ENCODE data around the gene TGFA.

TGFA gene

DNA sequence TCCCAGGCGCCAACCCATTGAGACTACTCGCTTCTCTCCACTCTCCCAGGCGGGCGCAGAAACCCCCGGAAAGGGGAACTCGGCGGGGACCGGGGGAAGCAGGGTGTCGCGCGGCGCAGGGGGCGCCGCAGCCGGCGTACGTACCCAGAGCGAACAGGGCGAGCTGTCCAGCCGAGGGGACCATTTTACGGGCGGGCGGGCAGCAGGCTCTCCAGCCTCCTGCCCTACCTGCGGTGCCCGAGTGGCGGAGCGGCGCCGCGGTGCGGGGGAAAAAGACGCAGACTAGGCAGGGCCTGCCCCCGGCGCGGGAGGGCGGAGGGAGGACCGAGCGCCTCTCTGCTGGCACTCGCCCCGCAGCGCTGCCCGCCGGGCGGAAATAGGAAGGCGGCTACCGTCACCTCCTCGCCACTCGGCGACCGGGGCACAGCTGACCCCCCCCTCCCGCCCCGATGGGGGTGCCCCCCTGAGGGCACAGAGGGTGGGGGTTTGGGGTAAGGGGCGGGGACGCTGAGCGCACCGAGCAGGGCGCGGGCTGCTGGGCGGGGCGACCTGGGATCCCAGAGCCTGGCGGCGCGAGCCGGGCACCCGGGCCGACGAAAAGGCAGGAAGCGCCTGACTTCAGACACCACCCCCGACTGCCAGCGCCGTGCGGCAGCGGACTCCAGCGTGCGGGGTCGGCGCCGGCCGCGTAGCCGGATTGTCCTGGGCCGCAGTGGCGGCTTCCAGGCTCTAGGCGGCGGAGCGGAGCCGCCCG, at the start of gene TGFA:
TSS of gene TGFA (minus strand) at position 243 of the 754 bp plus-strand sequence. CDS start at position 184, 59 bp downstream.
- peaks cover 30% of the 10 kb centered on the region for H3K4me1 Mint-ChIP-seq (ENCODE audit: low read depth)
- H3K27me3 Mint-ChIP-seq = peaks cover 25% of the 10 kb centered on the region
- no peaks in the 10 kb centered on the region for H3K9me3 Mint-ChIP-seq
- no peaks in the 10 kb centered on the region for H3K36me3 Mint-ChIP-seq (ENCODE audit: low read depth)
- H3K4me3 Mint-ChIP-seq = peak within 1 kb of the TSS; percentile 80
- H3K27ac Mint-ChIP-seq = peak within 1 kb of the TSS; percentile 66
- DNase-seq = peak; percentile 84

- peaks cover 6% of the 10 kb centered on the region for H3K27me3 Mint-ChIP-seq
- no peak for DNase-seq
- H3K36me3 Mint-ChIP-seq (ENCODE audit: low read depth) = no peaks in the 10 kb centered on the region
These were observed 49.4 kb upstream of the TGFA start for GRCh38 chr2:70603066-70603465.

DNA sequence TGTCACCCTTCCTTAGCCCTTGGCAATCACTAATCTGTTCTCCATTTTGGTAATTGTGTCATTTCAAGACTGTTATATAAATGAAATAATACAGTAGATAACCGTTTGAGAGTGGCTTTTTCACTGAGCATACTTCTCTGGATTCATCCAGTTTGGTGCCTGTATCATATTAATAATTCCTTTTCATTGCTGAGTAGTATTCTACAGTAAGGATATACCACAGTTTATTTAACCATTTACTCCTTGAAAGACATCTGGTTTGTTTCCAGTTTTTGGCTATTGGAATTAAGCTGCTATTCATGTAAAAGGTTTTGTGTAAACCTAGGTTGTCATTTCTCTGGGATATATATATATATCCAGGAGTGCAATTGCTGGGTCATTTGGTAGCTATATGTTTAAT, 44.6 kb upstream of the TGFA start:
- no peaks in the 10 kb centered on the region for H3K9me3 Mint-ChIP-seq
- no peak for DNase-seq
- peaks cover 2% of the 10 kb centered on the region for H3K4me1 Mint-ChIP-seq (ENCODE audit: low read depth)
- no peak overlapping the region for H3K4me3 Mint-ChIP-seq
- H3K27ac Mint-ChIP-seq = no peak overlapping the region
- H3K27me3 Mint-ChIP-seq = no peaks in the 10 kb centered on the region
- H3K36me3 Mint-ChIP-seq (ENCODE audit: low read depth) = no peaks in the 10 kb centered on the region

More at GRCh38 chr2:70603066-70603465, 49.4 kb upstream of the TGFA start:
- Mint-ChIP-seq H3K4me1 (ENCODE audit: low read depth) (peaks cover 6% of the 10 kb centered on the region), H3K9me3 (no peaks in the 10 kb centered on the region), H3K27ac (no peak overlapping the region), H3K4me3 (no peak overlapping the region)

DNA sequence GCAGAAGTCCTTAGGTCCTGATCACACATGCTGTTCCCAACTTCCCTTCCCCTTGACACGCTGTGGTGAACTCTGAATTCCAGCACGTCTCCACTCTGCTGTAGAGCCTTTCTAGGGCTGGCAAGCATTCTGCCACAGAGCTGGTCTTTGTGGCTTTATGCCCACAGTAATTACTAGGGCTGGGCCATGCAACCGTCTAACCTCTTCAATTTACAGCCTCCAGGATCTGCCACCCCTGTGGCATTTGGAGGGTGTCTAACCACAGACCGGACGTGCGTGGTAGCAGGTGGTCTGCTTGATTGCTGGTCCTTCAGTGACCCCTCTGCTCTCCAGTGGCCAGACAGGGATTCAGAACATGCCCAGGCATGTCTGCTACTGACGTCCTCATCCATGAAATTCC, 43.1 kb upstream of the TGFA start:
- Mint-ChIP-seq H3K4me1 (ENCODE audit: low read depth) (no peaks in the 10 kb centered on the region), H3K27me3 (no peaks in the 10 kb centered on the region), H3K36me3 (ENCODE audit: low read depth) (no peaks in the 10 kb centered on the region), H3K4me3 (no peak overlapping the region), H3K27ac (no peak overlapping the region), H3K9me3 (no peaks in the 10 kb centered on the region)
- no peak for DNase-seq

DNA sequence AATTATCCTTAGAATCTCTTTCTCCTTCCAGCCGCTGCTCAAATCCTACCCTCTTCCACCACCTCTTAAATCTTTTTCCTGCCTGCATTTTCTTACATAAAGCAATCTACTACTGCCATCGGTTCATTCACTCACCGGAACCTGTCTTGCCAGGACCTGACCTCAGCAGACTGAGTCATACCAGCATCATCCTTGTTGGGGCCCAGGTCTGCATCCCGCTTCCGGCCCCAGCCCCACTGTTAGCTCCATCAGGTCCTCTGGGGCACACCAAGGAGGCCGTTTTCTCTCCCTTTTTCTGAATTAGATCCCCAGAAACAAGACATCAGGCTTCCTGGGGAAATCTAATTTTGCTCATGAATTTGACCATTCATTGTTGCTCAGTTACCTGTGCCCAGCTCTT, 42.7 kb upstream of the TGFA start:
- Mint-ChIP-seq H3K4me3 (no peak overlapping the region), H3K4me1 (ENCODE audit: low read depth) (no peaks in the 10 kb centered on the region), H3K27me3 (no peaks in the 10 kb centered on the region), H3K9me3 (no peaks in the 10 kb centered on the region), H3K36me3 (ENCODE audit: low read depth) (no peaks in the 10 kb centered on the region), H3K27ac (no peak overlapping the region)
- DNase-seq = no peak

DNA sequence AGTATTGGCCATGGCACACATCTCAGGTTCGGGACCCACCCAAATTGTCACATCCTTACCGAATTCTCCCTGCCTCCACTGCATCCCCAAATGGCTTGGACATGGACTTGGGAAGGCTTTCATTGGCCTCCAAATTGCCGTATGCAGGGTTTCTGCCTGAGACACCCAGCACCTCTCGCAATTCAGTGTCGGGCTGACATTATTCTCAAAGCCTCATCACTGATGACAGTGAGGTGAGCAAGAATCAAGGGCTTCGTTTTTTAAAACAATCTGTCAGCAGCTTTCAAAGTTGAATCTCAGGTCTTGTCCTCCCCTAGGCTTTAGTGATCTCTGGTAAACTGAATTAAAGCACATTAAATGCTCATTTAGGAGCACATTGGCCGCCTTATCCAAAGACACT, 29.5 kb upstream of the TGFA start:
- H3K27me3 Mint-ChIP-seq = no peaks in the 10 kb centered on the region
- H3K9me3 Mint-ChIP-seq = no peaks in the 10 kb centered on the region
- no peak overlapping the region for H3K4me3 Mint-ChIP-seq
- DNase-seq = no peak
- H3K27ac Mint-ChIP-seq = no peak overlapping the region
- peaks cover 3% of the 10 kb centered on the region for H3K4me1 Mint-ChIP-seq (ENCODE audit: low read depth)
- no peaks in the 10 kb centered on the region for H3K36me3 Mint-ChIP-seq (ENCODE audit: low read depth)

- no peak for DNase-seq
- H3K27me3 Mint-ChIP-seq = peaks cover 6% of the 10 kb centered on the region
- no peaks in the 10 kb centered on the region for H3K36me3 Mint-ChIP-seq (ENCODE audit: low read depth)
- H3K4me1 Mint-ChIP-seq (ENCODE audit: low read depth) = peaks cover 3% of the 10 kb centered on the region
- no peak overlapping the region for H3K27ac Mint-ChIP-seq
- no peak overlapping the region for H3K4me3 Mint-ChIP-seq
- no peaks in the 10 kb centered on the region for H3K9me3 Mint-ChIP-seq
These were observed 26.7 kb upstream of the TGFA start for GRCh38 chr2:70580352-70580751.

DNA sequence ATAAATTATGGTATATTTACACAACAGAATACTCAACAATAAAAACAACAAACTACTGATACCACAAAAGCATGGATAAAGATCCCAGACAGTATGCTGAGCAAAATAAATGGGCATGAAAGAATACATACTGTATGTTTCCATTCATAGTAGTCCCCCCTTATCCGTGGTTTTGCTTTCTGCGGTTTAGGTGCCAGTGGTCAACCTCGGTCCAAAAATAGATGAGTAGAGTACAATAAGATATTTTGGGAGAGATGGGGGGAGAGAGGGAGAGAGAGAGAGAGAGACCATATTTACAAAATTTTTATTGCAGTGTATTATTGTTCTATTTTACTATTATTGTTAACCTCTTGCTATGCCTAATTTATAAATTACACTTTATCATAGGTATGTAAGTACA, 21.0 kb upstream of the TGFA start:
- H3K9me3 Mint-ChIP-seq = no peaks in the 10 kb centered on the region
- no peak overlapping the region for H3K27ac Mint-ChIP-seq
- H3K4me1 Mint-ChIP-seq (ENCODE audit: low read depth) = peaks cover 2% of the 10 kb centered on the region
- peaks cover 25% of the 10 kb centered on the region for H3K27me3 Mint-ChIP-seq
- no peak for DNase-seq
- H3K36me3 Mint-ChIP-seq (ENCODE audit: low read depth) = no peaks in the 10 kb centered on the region
- H3K4me3 Mint-ChIP-seq = no peak overlapping the region

DNA sequence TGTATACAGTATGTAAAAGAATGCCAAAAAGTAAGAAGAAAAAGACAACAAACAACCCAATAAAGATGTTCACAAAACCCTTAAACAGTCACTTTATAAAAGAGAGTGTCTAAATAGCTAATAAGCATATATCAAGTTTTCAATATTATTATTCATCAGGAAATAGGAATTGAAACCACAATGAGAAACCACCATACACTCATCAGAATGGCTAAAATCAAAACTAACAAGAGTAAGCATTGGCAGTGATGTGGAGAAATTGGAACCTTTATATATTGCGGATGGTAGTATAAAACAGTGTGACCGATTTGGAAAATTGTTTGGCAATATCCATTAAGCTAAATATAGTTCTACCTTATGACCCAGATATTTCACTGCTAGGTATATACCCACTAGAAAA, 20.5 kb upstream of the TGFA start:
- peaks cover 25% of the 10 kb centered on the region for H3K27me3 Mint-ChIP-seq
- H3K9me3 Mint-ChIP-seq = no peaks in the 10 kb centered on the region
- H3K27ac Mint-ChIP-seq = no peak overlapping the region
- no peaks in the 10 kb centered on the region for H3K36me3 Mint-ChIP-seq (ENCODE audit: low read depth)
- H3K4me1 Mint-ChIP-seq (ENCODE audit: low read depth) = peaks cover 2% of the 10 kb centered on the region
- DNase-seq = no peak
- no peak overlapping the region for H3K4me3 Mint-ChIP-seq

DNA sequence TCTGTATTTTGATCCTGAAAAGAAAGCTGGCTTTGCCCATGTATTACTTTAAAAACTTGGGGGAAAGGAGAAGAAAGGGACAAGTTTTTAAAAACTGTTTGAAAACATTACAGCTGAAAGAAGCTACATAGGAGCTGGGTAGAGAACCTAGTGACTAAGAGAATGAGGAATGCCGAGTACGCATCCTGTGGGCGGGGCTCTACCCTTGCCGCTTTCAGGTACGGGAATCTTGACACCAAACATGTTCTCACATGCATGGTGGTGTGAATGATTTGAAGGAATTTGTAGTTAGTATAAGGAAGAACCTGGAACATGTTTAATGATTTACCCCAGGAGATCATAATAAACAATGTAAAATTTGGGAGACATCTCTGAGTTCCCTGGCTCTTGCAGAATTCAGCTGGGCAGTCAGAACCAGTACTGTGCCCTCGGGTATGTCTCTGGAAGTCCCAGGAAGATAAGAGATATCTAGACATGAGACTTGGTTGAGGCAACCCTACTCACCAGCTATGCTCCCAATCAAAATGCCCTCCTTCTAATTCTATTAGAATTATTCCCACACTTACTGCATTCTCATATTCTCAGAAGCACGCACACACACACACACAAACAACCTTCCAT, 16.5 kb upstream of the TGFA start:
- no peak overlapping the region for H3K27ac Mint-ChIP-seq
- H3K9me3 Mint-ChIP-seq = no peaks in the 10 kb centered on the region
- DNase-seq = no peak
- no peaks in the 10 kb centered on the region for H3K36me3 Mint-ChIP-seq (ENCODE audit: low read depth)
- no peak overlapping the region for H3K4me3 Mint-ChIP-seq
- H3K4me1 Mint-ChIP-seq (ENCODE audit: low read depth) = peaks cover 2% of the 10 kb centered on the region
- H3K27me3 Mint-ChIP-seq = peaks cover 19% of the 10 kb centered on the region

DNA sequence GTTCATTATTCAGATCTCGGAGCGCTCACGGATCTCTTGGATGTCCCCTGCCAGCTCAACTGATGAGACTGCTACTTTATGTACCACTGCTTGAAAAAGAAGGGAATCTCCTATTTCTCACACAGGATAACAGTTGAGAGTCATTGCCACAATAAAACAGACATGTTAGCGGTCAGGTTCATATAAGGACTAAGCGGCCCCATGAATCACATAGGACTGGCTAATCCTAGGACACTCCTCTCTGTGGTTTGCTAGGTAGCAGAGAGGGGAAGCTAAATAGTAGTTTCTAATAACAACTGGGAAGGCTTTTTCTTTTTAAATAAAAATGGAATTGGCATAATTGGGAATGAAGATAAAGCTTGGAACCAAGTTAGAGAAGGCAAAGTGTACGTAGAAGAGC, 15.9 kb upstream of the TGFA start:
- Mint-ChIP-seq H3K27me3 (peaks cover 15% of the 10 kb centered on the region), H3K4me1 (ENCODE audit: low read depth) (peaks cover 2% of the 10 kb centered on the region), H3K9me3 (no peaks in the 10 kb centered on the region), H3K36me3 (ENCODE audit: low read depth) (no peaks in the 10 kb centered on the region), H3K27ac (no peak overlapping the region), H3K4me3 (no peak overlapping the region)
- no peak for DNase-seq

DNA sequence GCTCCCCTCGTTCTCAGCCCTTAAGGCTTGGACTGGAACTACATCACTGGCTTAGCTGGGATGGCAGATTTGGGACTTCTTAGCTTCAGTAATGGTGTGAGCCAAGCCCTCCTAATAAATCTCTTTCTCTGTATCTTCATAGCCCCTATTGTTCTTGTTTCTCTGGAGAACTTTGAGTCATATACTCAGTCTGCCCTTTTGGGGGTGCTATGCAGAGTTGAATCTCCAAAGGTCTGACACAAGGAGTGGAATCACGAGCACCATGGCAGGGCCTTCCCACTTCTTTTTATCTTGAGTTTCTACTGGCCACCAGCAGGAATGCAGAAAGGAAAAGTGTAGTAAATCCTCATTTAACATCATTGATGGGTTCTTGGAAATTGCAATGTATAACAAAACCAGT, 13.3 kb upstream of the TGFA start:
- DNase-seq = no peak
- Mint-ChIP-seq H3K9me3 (no peaks in the 10 kb centered on the region), H3K36me3 (ENCODE audit: low read depth) (no peaks in the 10 kb centered on the region), H3K27ac (no peak overlapping the region), H3K4me1 (ENCODE audit: low read depth) (no peaks in the 10 kb centered on the region), H3K4me3 (no peak overlapping the region), H3K27me3 (no peaks in the 10 kb centered on the region)

GRCh38 chr2:70566464-70566863, 12.8 kb upstream of the TGFA start:
- no peak for DNase-seq
- no peaks in the 10 kb centered on the region for H3K27me3 Mint-ChIP-seq
- no peaks in the 10 kb centered on the region for H3K9me3 Mint-ChIP-seq
- H3K4me3 Mint-ChIP-seq = no peak overlapping the region
- H3K27ac Mint-ChIP-seq = no peak overlapping the region
- no peaks in the 10 kb centered on the region for H3K4me1 Mint-ChIP-seq (ENCODE audit: low read depth)
- H3K36me3 Mint-ChIP-seq (ENCODE audit: low read depth) = no peaks in the 10 kb centered on the region

DNA sequence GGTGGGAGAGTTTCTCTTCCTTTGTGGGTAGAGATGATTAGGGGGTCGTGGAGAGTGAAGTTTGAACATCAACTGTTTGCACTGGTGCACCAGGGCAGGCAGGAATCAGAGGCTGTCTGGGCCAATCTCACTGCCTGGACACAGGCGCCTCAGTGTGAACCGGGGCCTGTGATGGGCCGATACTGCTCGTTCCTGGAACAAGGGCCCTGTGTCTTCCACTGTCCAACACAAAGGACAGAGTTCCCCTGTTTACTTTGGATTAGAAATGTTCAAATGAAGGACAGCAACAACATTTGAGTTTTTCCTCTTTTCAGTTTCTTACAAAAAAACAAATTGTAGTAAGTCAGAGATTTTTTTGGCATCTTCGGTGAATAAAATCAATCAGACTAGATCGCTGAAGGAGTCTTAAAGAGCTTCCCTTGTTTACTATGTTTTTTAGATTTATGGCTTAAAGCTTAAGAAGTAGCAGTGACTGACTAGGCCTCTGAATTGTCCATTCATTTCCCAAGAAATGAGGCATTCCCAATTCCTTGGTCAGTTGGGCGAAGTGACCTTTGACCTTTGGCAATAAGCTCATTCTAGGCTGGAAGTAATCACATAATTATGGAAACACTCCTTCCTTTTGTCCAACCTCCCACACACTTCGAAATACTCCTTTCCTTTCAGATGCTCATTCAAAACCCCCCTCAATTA, 11.6 kb upstream of the TGFA start:
- Mint-ChIP-seq H3K27ac (no peak overlapping the region), H3K4me1 (ENCODE audit: low read depth) (no peaks in the 10 kb centered on the region), H3K36me3 (ENCODE audit: low read depth) (no peaks in the 10 kb centered on the region), H3K9me3 (no peaks in the 10 kb centered on the region), H3K27me3 (peaks cover 2% of the 10 kb centered on the region), H3K4me3 (no peak overlapping the region)
- DNase-seq = no peak

DNA sequence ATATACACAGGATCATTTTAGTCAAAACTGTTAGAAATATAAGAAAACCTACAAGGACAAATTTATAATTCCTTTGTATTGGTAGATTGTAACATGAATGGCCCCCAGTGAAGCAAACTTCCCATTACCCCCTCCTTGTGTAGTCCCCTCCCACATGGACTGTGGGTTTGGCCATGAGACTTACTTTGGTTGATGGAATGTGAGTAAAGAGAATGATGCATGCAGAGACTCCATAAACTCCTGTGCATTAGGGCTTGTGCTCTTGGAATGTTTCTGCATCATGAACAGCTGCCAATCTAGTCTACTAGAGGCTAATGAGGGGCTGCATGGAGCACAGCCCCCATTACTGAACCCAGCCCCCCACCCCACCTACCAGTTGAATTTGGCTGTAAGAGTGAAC, 8.3 kb upstream of the TGFA start:
- no peak for DNase-seq
- Mint-ChIP-seq H3K9me3 (no peaks in the 10 kb centered on the region), H3K27ac (no peak overlapping the region)

More for the DNA sequence above, 8.3 kb upstream of the TGFA start:
- Mint-ChIP-seq H3K4me1 (ENCODE audit: low read depth) (no peaks in the 10 kb centered on the region), H3K27me3 (peaks cover 10% of the 10 kb centered on the region), H3K4me3 (no peak overlapping the region), H3K36me3 (ENCODE audit: low read depth) (no peaks in the 10 kb centered on the region)

Measured in activated T-cell treated with anti-CD3 and anti-CD28 coated beads, Interleukin-2, amount 50 U/mL, for 24 hours (primary cell).